Tibial nerve (tissue), 4 donors: ENCODE results near the gene MPC1. TPM values are rescaled to one million over a fixed set of nuclear protein-coding genes. Genes with fewer than 3 reads are reported as not detected.

Experiments
- DNase-seq, 2 donors: peaks; one replicate each; pipeline ENCODE4 v3.0.0-alpha.2; 2019; ENCODE audit warnings: low spot score in 2 of 2
- H3K27ac ChIP-seq, 4 donors: fragments of 200-600 bp; sonication (generic) in 3 of 4; one replicate each; pipeline ENCODE4 v1.5.1; 2017 to 2019; ENCODE audit warnings: mild to moderate bottlenecking in 1 of 4
- H3K27me3 ChIP-seq, 2 donors: fragments of 200-600 bp; sonication (generic) in 1 of 2; one replicate each; pipeline versions ENCODE4 v1.5.1 to v1.6.0; 2017 to 2019
- H3K36me3 ChIP-seq, 3 donors: fragments of 200-600 bp; sonication (generic); one replicate each; pipeline ENCODE4 v1.5.1; 2018 to 2019
- H3K4me1 ChIP-seq, 4 donors: fragments of 200-600 bp; sonication (generic) in 3 of 4; one replicate each; pipeline ENCODE4 v1.5.1; 2017 to 2019
- H3K4me3 ChIP-seq, 4 donors: fragments of 200-600 bp; sonication (generic) in 3 of 4; one replicate each; pipeline ENCODE4 v1.5.1; 2017 to 2019; ENCODE audit warnings: mild to moderate bottlenecking in 1 of 4, moderate library complexity in 1 of 4
- H3K9me3 ChIP-seq, 4 donors: fragments of 200-600 bp; sonication (generic) in 3 of 4; one replicate each; pipeline ENCODE4 v1.5.1; 2017 to 2019
- EP300 ChIP-seq, 2 donors: sonication (generic); formaldehyde crosslinking; IDR thresholded peaks; one replicate each; pipeline ENCODE4 v1.6.1; 2017; ENCODE audit warnings: antibody characterized with exemption in 2 of 2, mild to moderate bottlenecking in 1 of 2
- POLR2A ChIP-seq, 2 donors: fragments of 450-650 bp; IDR thresholded peaks; one replicate each; pipeline ENCODE4 v1.6.1; 2017; ENCODE audit warnings: antibody characterized with exemption in 2 of 2, mild to moderate bottlenecking in 2 of 2, moderate library complexity in 2 of 2
- WGBS, 2 donors: methylation state at CpG; one replicate each; pipeline ENCODE4 v1.1.5; 2018; 5-methylcytosine and 5-hydroxymethylcytosine counted together
- total RNA-seq, 4 donors: library from RNA; depleted of rRNA; stranded (reverse); fragments of >200 nt; gene quantifications; one replicate each; pipeline ENCODE4 v1.1.0, GENCODE V29; 2016
- TF ChIP-seq, protein P1 (sequence below), 5 experiments: fragments of 200-600 bp in 3 of 5; fragments of 450-650 bp in 2 of 5; sonication (generic) in 3 of 5; IDR thresholded peaks; one replicate each; pipeline ENCODE4 v1.5.1; 2016 to 2019; ENCODE audit warnings: antibody characterized with exemption in 5 of 5, mild to moderate bottlenecking in 3 of 5, moderate library complexity in 2 of 5

The MPC1 gene
- total RNA-seq, 4 donors from 2014 or later, result 29.8 to 70.1 (median 53.7) TPM

DNA sequence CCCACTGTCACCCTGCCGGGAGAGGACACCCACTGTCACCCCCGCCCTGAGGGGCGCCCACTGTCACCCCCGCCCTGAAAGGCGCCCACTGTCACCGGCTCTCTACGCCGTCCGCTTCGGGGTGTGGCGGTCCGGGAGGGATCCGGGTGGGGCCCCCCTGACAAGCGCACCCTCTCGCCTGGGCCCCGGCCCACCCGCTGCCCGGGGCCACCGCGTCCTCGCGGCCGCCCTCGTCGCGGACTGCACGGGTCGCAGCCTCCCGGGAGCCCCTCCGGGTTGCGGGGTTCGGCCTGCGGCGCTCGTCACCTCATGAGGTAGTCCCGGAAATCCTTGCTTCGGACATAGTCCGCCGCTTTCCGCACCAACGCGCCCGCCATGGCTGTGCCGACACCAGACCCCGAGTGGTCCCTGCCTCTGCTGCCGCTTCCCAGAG lies 224 bp downstream of the MPC1 start:
- Histone ChIP-seq H3K27me3 (no peaks in the 10 kb centered on the region), H3K27ac (peak overlapping the region; percentile 80 to 95 (median 92)), H3K9me3 (no peaks in the 10 kb centered on the region), H3K36me3 (no peaks in the 10 kb centered on the region), H3K4me3 (peak overlapping the region; percentile 79 to 96 (median 92)), H3K4me1 (peaks cover 0 to 31% (median 6%) of the 10 kb centered on the region in 4 donors)
- no peak for DNase-seq
- 0% methylated on average over 32 to 46 of the region's 46 CpGs for whole genome bisulfite sequencing, 2 donors
- TF ChIP-seq POLR2A (IDR thresholded peaks at IDR 0.05), result no peak
- no peak for TF ChIP-seq EP300 (IDR thresholded peaks at IDR 0.05)
- TF ChIP-seq, protein P1, sequence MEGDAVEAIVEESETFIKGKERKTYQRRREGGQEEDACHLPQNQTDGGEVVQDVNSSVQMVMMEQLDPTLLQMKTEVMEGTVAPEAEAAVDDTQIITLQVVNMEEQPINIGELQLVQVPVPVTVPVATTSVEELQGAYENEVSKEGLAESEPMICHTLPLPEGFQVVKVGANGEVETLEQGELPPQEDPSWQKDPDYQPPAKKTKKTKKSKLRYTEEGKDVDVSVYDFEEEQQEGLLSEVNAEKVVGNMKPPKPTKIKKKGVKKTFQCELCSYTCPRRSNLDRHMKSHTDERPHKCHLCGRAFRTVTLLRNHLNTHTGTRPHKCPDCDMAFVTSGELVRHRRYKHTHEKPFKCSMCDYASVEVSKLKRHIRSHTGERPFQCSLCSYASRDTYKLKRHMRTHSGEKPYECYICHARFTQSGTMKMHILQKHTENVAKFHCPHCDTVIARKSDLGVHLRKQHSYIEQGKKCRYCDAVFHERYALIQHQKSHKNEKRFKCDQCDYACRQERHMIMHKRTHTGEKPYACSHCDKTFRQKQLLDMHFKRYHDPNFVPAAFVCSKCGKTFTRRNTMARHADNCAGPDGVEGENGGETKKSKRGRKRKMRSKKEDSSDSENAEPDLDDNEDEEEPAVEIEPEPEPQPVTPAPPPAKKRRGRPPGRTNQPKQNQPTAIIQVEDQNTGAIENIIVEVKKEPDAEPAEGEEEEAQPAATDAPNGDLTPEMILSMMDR (IDR thresholded peaks at IDR 0.05), result no peak

DNA sequence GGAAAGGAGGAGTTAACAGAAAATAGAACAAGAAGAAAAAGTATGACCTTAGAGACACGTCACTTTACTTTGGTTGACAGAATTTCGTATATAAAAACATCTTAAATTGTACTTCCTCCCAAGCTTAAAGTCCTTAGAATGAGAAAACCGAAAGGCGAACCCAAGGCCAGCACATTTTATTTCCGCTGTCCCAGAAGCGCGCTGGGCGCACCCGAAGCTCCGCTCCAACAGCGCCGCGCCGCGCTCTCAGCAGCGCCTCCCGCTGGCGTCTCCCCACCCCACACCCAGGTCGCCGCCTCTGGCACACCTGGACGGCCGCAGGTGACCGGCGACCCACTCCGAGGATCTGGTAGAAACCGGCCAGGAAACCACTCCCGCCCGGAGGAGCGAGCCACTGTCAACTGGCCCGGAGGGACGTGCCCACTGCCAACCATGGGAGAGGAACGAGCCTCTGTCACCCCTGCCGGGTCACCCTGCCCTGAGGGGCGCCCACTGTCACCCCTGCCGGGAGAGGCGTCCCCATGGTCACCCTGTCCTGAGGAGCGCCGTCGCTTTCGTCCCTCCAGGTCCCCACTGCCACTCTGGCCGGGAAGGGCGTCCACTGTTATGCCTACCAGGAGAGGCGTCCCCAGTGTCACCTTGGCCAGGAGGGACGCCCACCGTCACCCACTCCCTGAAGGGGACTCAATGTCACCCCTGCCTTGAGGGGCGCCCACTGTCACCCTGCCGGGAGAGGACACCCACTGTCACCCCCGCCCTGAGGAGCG lies 824 bp downstream of the MPC1 start:
- peak overlapping the region; percentile 79 to 96 (median 92) for H3K4me3 ChIP-seq
- H3K4me1 ChIP-seq, result peaks cover 0 to 31% (median 6%) of the 10 kb centered on the region in 4 donors
- H3K27me3 ChIP-seq, result no peaks in the 10 kb centered on the region
- peak in 1 of 2 donors; percentile 41 for DNase-seq
- H3K36me3 ChIP-seq, result no peaks in the 10 kb centered on the region
- H3K27ac ChIP-seq, result peak overlapping the region; percentile 80 to 95 (median 92)
- no peaks in the 10 kb centered on the region for H3K9me3 ChIP-seq
- 1% methylated on average over 21 to 49 of the region's 49 CpGs for WGBS, 2 donors
- TF ChIP-seq EP300 (IDR thresholded peaks at IDR 0.05), result peak in 1 of 2 donors; percentile 49
- TF ChIP-seq POLR2A (IDR thresholded peaks at IDR 0.05), result no peak
- TF ChIP-seq, protein P1 (IDR thresholded peaks at IDR 0.05), result peak; percentile 69 to 77 (median 73)

DNA sequence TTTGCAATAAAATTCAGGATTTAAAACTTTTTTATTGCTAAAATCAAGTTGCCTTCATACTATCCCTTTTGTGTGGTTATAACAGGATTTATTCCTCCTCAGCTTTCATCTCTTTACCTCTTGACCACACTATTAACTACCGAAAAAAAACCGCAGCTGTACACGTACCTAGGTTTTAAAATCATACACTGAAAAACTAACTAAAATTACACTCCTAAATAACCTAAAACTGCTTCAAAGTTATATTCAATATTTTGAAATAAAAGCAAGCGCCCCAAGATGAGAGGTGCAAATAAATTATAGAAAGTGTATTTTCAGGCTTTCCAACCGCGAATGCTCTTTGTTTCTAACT lies 1.4 kb downstream of the MPC1 start:
- no peaks in the 10 kb centered on the region for H3K9me3 ChIP-seq
- no peaks in the 10 kb centered on the region for H3K36me3 ChIP-seq
- peak overlapping the region; percentile 79 to 96 (median 92) for H3K4me3 ChIP-seq
- WGBS, 2 donors, result 39 to 40% methylated on average over 6 of the region's 6 CpGs
- DNase-seq, result no peak
- TF ChIP-seq, protein P1 (IDR thresholded peaks at IDR 0.05), result no peak
- TF ChIP-seq POLR2A (IDR thresholded peaks at IDR 0.05), result no peak
- no peak for TF ChIP-seq EP300 (IDR thresholded peaks at IDR 0.05)
- H3K27me3 ChIP-seq, result no peaks in the 10 kb centered on the region
- H3K27ac ChIP-seq, result peak overlapping the region in 3 of 4 donors; percentile 80 to 95 (median 93)
- peaks cover 0 to 31% (median 6%) of the 10 kb centered on the region in 4 donors for H3K4me1 ChIP-seq

DNA sequence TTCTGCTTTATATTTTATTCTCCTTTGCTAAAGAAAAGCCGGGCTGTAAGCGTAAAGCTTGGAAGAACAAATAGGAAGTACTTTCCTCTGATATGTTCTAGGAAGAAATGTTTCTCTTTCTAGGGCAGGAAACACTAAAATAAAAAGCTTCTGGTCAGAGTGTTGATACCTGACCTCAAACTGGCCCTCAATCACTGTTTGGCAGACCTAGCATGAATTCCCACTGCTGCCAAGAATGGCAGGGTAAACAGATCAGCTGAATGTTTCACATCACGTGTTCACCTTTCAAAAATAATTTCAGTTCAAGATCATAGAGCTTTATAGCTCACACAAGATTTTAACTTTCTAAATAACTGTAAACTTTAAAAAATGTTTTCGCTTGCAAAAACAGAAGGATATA lies 2.9 kb downstream of the MPC1 start:
- H3K36me3 ChIP-seq, result no peaks in the 10 kb centered on the region
- WGBS, 2 donors, result 58 to 69% methylated on average over 4 of the region's 4 CpGs
- peak in 1 of 2 donors; percentile 36 for TF ChIP-seq EP300 (IDR thresholded peaks at IDR 0.05)
- TF ChIP-seq, protein P1 (IDR thresholded peaks at IDR 0.05), result no peak
- H3K27me3 ChIP-seq, result no peaks in the 10 kb centered on the region
- H3K27ac ChIP-seq, result no peak overlapping the region
- H3K9me3 ChIP-seq, result no peaks in the 10 kb centered on the region
- DNase-seq, result peak in 1 of 2 donors; percentile 21
- peaks cover 0 to 31% (median 6%) of the 10 kb centered on the region in 4 donors for H3K4me1 ChIP-seq
- H3K4me3 ChIP-seq, result no peak overlapping the region

DNA sequence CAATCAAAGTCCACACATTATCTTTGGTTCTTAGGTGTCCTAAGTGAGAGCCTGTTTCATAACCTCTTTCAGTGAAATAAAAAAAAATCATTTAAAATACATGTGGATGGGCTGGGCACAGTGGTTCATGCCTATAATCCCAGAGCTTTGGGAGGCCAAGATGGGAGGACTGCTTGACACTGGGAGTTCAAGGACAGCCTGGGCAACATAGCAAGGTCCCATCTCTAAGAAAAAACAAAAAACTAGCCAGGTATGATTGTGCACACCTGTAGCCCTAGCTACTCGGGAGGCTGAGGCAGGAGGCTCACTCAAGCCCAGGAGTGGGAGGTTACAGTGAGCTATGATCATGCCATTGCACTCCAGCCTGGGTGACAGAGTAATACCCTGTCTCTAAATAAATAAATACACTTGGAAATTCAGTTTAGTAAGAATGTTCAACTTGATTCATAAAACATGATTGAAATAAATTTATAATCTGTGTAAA lies 3.6 kb downstream of the MPC1 start:
- Histone ChIP-seq H3K9me3 (no peaks in the 10 kb centered on the region), H3K27ac (no peak overlapping the region), H3K36me3 (no peaks in the 10 kb centered on the region), H3K27me3 (no peaks in the 10 kb centered on the region), H3K4me1 (peaks cover 0 to 28% (median 6%) of the 10 kb centered on the region in 4 donors), H3K4me3 (no peak overlapping the region)
- TF ChIP-seq, protein P1 (IDR thresholded peaks at IDR 0.05), result no peak
- TF ChIP-seq EP300 (IDR thresholded peaks at IDR 0.05) (no peak), POLR2A (IDR thresholded peaks at IDR 0.05) (no peak)
- 87 to 100% methylated on average over 1 of the region's 1 CpG for WGBS, 2 donors
- no peak for DNase-seq
